Measurements from ENCODE around the gene FHOD3.

Gene FHOD3

DNA sequence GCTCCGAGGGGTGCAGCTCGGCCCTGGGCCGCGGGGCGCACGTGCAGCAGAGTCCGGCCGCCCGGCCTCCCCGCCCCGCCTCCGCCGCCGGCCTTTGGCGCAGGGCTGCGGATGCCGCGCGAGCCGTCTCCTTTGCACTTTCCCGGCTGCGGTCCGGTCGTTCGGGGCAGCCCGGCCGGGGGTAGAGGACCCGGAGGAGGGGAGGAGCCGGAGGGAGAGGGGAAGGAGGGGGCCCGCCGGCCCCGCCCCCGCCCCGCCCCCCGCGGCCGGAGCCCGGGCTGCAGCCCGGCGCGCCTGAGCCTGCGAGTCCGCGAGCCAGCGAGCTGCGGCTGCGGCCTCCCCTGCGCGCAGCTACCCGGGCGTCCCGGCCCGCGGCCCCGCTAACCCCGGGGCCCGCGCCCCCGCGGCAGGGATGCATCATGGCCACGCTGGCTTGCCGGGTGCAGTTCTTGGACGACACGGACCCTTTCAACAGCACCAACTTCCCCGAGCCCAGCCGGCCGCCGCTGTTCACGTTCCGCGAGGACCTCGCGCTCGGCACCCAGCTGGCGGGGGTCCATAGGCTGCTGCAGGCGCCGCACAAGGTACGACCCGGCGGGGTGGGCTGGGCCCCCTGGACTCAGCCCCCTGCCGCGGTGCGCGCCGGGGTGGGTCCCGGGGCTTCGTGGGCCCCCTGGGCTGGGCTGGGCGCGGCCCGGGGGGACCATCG, at the start of gene FHOD3:
FHOD3 (plus strand) TSS at position 297 of the 709 bp plus-strand sequence; CDS start at position 420, 123 bp downstream.
- DNase-seq = no peak

- DNase-seq = no peak
Measured at GRCh38 chr18:36249392-36249791, 48.1 kb upstream of the FHOD3 start.

GRCh38 chr18:36250827-36251226, 46.7 kb upstream of the FHOD3 start:
- no peak for DNase-seq

GRCh38 chr18:36255072-36255698, 42.3 kb upstream of the FHOD3 start:
- no peak for DNase-seq

- no peak for DNase-seq
Measured at GRCh38 chr18:36256094-36256493, 41.4 kb upstream of the FHOD3 start.

DNA sequence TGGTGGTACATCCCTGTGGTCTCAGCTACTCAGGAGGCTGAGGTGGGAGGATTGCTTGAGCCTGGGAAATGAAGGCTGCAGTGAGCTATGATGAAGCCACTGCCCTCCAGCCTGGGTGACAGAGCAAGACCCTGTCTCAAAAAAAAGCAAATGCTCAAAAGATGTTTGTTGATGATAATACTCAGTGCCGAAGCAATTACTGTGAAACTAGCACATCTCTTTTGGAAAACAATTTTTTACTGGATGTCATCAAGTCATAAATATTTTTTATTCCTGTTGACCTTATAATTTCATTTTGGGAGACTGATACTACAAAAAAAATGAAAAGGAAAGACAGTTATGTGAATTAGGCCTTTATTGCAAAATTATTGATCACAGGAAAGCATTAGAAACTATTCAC, 34.5 kb upstream of the FHOD3 start:
- no peak for DNase-seq

- DNase-seq = no peak
Measured at GRCh38 chr18:36264283-36264682, 33.2 kb upstream of the FHOD3 start.

GRCh38 chr18:36265015-36265414, 32.5 kb upstream of the FHOD3 start:
- no peak for DNase-seq

GRCh38 chr18:36269157-36269556, 28.4 kb upstream of the FHOD3 start:
- no peak for DNase-seq

- no peak for DNase-seq
Measured at GRCh38 chr18:36271153-36271552, 26.4 kb upstream of the FHOD3 start.

DNA sequence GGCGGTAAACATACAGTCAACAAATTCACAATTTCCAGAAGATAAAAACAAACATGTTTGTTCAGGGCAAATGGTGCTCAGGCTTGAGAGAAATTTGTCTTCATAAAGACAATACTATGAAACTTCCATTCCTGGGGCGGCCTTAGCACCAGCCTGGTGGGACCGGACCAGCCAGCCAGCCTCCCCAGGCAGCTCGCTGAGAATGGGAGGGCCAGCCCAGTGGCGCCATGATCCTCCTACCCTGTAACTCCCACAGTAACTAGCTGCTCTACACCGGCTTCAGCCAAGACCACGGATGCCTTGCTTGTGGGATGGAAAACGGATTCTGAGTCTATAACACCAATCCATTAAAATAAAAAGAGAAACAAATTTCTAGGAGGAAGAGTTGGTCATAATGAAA, 24.2 kb upstream of the FHOD3 start:
- DNase-seq = no peak

- DNase-seq = no peak
Measured at GRCh38 chr18:36274083-36274715, 23.3 kb upstream of the FHOD3 start.

- DNase-seq = no peak
Measured at GRCh38 chr18:36275561-36275960, 22.0 kb upstream of the FHOD3 start.

- no peak for DNase-seq
Measured at GRCh38 chr18:36279001-36279400, 18.5 kb upstream of the FHOD3 start.

DNA sequence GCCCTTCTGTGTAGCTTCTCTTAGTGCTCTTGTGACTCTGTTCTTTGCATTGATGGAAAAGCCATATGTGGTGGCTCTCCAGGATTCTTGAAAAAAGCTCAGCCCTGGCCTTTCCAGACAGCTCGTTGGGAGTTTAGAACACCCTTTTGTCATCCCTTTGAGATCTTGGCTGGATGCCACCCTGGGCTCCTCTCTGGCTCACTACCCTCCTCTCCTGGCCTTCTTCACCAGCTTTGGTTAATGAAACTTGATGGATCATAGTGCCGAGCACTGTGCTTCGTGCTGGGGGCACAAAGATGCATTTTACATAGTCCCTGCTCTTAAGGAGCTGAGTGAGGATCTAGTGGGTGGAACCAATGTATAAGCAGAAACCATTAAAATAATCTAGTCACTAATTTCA, 15.6 kb upstream of the FHOD3 start:
- no peak for DNase-seq

DNA sequence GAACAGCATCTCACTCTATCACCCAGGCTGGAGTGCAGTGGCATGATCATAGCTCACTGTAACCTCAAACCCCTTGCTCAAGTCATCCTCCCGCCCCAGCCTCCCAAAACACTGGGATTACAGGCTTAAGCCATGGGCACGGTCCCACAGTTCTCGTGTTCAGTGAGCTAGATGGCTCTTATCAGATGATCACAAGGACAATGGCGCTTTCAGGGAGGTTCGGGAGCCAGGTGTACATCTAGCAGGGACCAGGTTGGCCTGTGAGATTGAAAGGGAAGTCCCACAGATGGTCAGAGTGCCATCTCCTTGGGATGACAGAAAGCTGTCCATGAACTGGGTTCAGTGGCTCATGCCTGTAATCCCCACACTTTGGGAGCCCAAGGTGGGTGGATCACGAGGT, 14.1 kb upstream of the FHOD3 start:
- no peak for DNase-seq

DNA sequence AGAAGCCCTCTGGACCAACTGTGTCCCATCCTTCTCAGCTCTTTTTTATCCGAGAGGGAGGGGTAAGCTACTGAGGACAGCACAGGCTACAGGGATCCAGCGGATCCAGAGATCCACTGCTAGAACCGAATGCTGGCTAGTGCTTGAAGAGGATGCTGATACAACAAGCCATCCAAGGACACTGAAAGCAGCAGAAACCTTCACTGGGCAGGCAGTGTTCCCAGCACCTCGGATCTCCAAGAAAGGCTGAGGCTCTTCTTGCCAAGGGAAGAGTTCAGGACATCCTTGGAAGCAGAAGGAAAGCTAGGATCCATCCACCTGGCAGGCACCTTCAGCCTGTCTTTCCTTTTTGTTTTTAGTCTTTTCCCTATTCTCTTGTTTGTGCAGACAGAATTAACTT, 13.2 kb upstream of the FHOD3 start:
- DNase-seq = no peak

- DNase-seq = no peak
Measured at GRCh38 chr18:36284671-36285295, 12.7 kb upstream of the FHOD3 start.

GRCh38 chr18:36287653-36288052, 9.9 kb upstream of the FHOD3 start:
- no peak for DNase-seq

GRCh38 chr18:36288689-36289088, 8.8 kb upstream of the FHOD3 start:
- no peak for DNase-seq

- no peak for DNase-seq
Measured at GRCh38 chr18:36294031-36294430, 3.5 kb upstream of the FHOD3 start.

GRCh38 chr18:36295214-36295613, 2.3 kb upstream of the FHOD3 start:
- DNase-seq = no peak

DNA sequence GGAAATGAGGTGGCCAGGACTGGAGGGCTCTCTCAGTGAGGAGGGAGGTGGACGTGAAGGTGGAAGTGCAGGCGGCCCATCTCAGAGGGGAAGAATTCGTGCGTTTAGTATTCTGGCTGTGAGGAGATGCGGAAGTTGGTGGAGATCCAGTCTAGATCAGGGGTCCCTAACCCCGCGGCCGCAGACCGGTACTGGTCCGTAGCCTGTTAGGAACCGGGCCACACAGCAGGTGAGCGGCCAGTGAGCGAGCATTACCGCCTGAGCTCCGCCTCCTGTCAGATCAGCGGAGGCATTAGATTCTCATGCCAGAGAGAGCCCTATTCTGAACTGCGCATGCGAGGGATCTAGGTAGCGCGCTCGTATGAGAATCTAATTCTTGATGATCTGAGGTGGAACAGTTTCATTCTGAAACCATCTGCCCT, 1.6 kb upstream of the FHOD3 start:
- no peak for DNase-seq

All from stimulated activated CD4-positive, alpha-beta T cell treated with anti-CD3 and anti-CD28 coated beads, Interleukin-4, amount 100 ng/mL, for 1 hour (primary cell).